Measurements from ENCODE around the gene GAP43. TPM values are rescaled to one million over a fixed set of nuclear protein-coding genes. Genes with fewer than 3 reads are reported as not detected.

Gene GAP43
- total and polyA plus RNA-seq, 2 of the 4 experiments (the other 2 are of a cell fraction) = 0.36 to 0.51 TPM

DNA sequence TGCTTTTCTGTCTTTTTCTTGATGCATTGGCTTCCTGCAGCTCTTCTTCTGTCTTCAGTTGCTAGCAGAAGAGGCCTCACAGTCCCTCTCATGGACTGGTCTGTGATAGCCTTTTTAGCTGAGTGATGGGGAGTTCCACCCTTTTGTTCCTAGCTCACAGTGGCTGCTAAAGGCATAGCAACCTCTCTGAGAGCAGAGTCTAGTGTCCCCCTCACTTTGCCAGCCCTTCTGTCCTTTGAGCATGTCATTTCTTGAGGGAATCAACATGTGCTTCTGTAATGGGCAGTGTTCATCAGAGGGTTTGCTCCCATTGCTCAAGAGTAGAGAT lies 44.4 kb downstream of the GAP43 start:
- no peak overlapping the region for H4K91ac ChIP-seq (ENCODE audit: insufficient read depth, low read depth, low read length)
- intact Hi-C loops (cut with micrococcal nuclease) = no loop called here
- no peaks in the 10 kb centered on the region for H3K79me1 ChIP-seq (ENCODE audit: low read depth in 1 of 2, low read length in 2 of 2)
- H3K4me3 ChIP-seq (ENCODE audit: insufficient read depth, low read depth, low read length) = no peak overlapping the region
- dilution Hi-C loops (cut with HindIII; ENCODE audit: low sequenced_read_pairs, unreplicated experiment) = no loop called here
- POLR2A ChIA-PET (ENCODE audit: unreplicated experiment) = no interaction called here
- no TSS peak for BruUV-seq (replicated peaks)
- CTCF ChIA-PET = no interaction called here
- no peaks in the 10 kb centered on the region for H3K9me3 ChIP-seq (ENCODE audit: control insufficient read depth, insufficient read depth, low read length)
- H2BK120ac ChIP-seq (ENCODE audit: low read depth, low read length) = no peak overlapping the region
- no peak overlapping the region for H4K5ac ChIP-seq (ENCODE audit: low read depth, low read length)
- H3K36me3 ChIP-seq (ENCODE audit: control insufficient read depth, insufficient read depth, low read length) = no peaks in the 10 kb centered on the region
- no peak overlapping the region for H3K4me2 ChIP-seq (ENCODE audit: low read depth, low read length)
- H3K23ac ChIP-seq (ENCODE audit: low read depth, low read length) = no peak overlapping the region
- H2BK20ac ChIP-seq (ENCODE audit: low read depth, low read length) = no peak overlapping the region
- no peaks in the 10 kb centered on the region for H3K27me3 ChIP-seq (ENCODE audit: control insufficient read depth, insufficient read depth, low read length)
- H2AK5ac ChIP-seq (ENCODE audit: low read depth, low read length) = no peak overlapping the region
- H3K56ac ChIP-seq (ENCODE audit: extremely low read depth, insufficient read depth, low read length) = no peak overlapping the region
- H4K20me1 ChIP-seq (ENCODE audit: insufficient read depth, low read length) = no peaks in the 10 kb centered on the region
- no peak overlapping the region for H3K9ac ChIP-seq (ENCODE audit: low read depth, low read length)
- no peak overlapping the region for H2BK5ac ChIP-seq (ENCODE audit: low read depth, low read length, poor library complexity, severe bottlenecking)
- no peak overlapping the region for H3K27ac ChIP-seq (ENCODE audit: insufficient read depth, low read length)
- no peak overlapping the region for H2BK15ac ChIP-seq (ENCODE audit: low read depth, low read length)
- no peak overlapping the region for H3K18ac ChIP-seq (ENCODE audit: low read depth, low read length)
- TF ChIP-seq, protein P1, sequence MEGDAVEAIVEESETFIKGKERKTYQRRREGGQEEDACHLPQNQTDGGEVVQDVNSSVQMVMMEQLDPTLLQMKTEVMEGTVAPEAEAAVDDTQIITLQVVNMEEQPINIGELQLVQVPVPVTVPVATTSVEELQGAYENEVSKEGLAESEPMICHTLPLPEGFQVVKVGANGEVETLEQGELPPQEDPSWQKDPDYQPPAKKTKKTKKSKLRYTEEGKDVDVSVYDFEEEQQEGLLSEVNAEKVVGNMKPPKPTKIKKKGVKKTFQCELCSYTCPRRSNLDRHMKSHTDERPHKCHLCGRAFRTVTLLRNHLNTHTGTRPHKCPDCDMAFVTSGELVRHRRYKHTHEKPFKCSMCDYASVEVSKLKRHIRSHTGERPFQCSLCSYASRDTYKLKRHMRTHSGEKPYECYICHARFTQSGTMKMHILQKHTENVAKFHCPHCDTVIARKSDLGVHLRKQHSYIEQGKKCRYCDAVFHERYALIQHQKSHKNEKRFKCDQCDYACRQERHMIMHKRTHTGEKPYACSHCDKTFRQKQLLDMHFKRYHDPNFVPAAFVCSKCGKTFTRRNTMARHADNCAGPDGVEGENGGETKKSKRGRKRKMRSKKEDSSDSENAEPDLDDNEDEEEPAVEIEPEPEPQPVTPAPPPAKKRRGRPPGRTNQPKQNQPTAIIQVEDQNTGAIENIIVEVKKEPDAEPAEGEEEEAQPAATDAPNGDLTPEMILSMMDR (conservative IDR thresholded peaks at IDR 0.05; ENCODE audit: low read depth, low read length) = no peak
- TF ChIP-seq SMC3 (IDR thresholded peaks at IDR 0.05; ENCODE audit: low read depth, low read length) (no peak), RCOR1 (IDR thresholded peaks at IDR 0.05; ENCODE audit: insufficient replicate concordance, low read length) (no peak), FOS (IDR thresholded peaks at IDR 0.05; ENCODE audit: low read depth, low read length) (no peak), RFX5 (IDR thresholded peaks at IDR 0.05; ENCODE audit: low read depth, low read length) (no peak), POLR2A (IDR thresholded peaks at IDR 0.05; ENCODE audit: low read depth, low read length) (no peak), MXI1 (IDR thresholded peaks at IDR 0.05; ENCODE audit: borderline replicate concordance, low read depth, low read length) (no peak), CEBPB (IDR thresholded peaks at IDR 0.05; ENCODE audit: low read depth, low read length) (no peak), MAFK (IDR thresholded peaks at IDR 0.05; ENCODE audit: low read depth, low read length) (no peak), MAZ (IDR thresholded peaks at IDR 0.05; ENCODE audit: borderline replicate concordance, low read depth, low read length) (no peak), CHD1 (IDR thresholded peaks at IDR 0.05; ENCODE audit: low read depth, low read length) (no peak)
- TF ChIP-seq, protein P2, sequence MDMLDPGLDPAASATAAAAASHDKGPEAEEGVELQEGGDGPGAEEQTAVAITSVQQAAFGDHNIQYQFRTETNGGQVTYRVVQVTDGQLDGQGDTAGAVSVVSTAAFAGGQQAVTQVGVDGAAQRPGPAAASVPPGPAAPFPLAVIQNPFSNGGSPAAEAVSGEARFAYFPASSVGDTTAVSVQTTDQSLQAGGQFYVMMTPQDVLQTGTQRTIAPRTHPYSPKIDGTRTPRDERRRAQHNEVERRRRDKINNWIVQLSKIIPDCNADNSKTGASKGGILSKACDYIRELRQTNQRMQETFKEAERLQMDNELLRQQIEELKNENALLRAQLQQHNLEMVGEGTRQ (IDR thresholded peaks at IDR 0.05; ENCODE audit: low read depth, low read length) = no peak
- TF ChIP-seq, protein P3, sequence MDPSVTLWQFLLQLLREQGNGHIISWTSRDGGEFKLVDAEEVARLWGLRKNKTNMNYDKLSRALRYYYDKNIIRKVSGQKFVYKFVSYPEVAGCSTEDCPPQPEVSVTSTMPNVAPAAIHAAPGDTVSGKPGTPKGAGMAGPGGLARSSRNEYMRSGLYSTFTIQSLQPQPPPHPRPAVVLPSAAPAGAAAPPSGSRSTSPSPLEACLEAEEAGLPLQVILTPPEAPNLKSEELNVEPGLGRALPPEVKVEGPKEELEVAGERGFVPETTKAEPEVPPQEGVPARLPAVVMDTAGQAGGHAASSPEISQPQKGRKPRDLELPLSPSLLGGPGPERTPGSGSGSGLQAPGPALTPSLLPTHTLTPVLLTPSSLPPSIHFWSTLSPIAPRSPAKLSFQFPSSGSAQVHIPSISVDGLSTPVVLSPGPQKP (IDR thresholded peaks at IDR 0.05; ENCODE audit: borderline replicate concordance, low read depth, low read length) = no peak
- H3K9me1 ChIP-seq (ENCODE audit: insufficient read depth, low read length) = no peaks in the 10 kb centered on the region
- DNase-seq = no peak
- in situ Hi-C loops (cut with MboI; ENCODE audit: low sequenced_read_pairs) = no loop called here
- no peak overlapping the region for H2AK9ac ChIP-seq (replicated peaks; ENCODE audit: low read depth, low read length, poor library complexity)
- no peak overlapping the region for H4K8ac ChIP-seq (ENCODE audit: low read depth in 2 of 2, low read length in 2 of 2)
- H3K4me1 ChIP-seq (ENCODE audit: control insufficient read depth, insufficient read depth, low read length) = no peaks in the 10 kb centered on the region
- no peak overlapping the region for H3K14ac ChIP-seq (replicated peaks; ENCODE audit: low read depth, low read length)
- no peak; the same call in 1 of the 2 replicates for ATAC-seq (ENCODE audit: low read depth)
- no peak overlapping the region for H2AFZ ChIP-seq (replicated peaks; ENCODE audit: low read length, poor library complexity)
- no peak overlapping the region for H3K4ac ChIP-seq (ENCODE audit: low read depth, low read length)
